DMS114 treated with DMSO at 0.1 percent for 48 hours (cell line): ENCODE data around the gene LRFN2.

Experiments
- DNase-seq: peaks from one replicate; lab custom pipeline; 2025; ENCODE audit not compliant: unreplicated experiment; lab: John Stamatoyannopoulos, UW

Gene LRFN2

DNA sequence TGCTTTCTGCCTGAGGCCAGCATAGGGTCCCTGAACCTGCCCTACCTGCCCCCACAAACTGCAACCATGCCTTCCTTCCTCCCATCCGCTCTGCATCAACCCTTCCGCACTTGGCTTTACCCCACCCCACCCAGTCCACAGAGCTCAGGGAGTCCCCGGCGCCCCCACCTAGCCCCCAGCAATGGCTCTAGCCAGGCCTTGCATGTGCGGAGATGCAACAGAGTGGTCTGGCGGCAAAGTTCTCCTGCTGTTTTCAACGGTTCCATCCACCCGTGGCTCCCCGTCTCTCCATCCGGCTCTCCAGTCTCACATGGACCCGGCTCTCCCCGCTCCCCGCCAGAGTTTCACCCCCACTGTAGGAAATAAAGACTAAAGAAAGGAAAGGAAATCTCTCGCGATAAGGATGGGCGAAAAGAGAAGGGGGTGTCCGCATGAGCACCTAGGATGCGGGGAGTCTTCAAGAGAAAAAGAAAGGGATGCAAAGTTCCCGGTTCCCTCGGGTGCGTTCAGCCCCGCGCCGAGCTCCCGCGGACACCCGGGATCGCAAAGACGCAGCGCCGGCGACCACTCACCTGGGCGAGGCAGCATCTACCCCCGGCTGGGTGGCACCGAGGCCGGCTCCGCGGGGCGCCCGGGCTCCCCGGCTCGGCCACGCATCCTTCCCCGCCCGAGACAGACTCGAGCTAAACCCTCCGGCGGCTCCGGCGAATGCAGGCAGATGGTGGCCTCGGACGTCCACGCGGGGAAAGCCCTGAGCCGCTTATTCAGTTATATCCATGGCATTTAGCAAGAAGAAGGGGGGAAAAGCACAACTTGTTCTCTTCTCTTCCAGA is 579 bp downstream of the LRFN2 start:
- DNase-seq, result no peak

DNA sequence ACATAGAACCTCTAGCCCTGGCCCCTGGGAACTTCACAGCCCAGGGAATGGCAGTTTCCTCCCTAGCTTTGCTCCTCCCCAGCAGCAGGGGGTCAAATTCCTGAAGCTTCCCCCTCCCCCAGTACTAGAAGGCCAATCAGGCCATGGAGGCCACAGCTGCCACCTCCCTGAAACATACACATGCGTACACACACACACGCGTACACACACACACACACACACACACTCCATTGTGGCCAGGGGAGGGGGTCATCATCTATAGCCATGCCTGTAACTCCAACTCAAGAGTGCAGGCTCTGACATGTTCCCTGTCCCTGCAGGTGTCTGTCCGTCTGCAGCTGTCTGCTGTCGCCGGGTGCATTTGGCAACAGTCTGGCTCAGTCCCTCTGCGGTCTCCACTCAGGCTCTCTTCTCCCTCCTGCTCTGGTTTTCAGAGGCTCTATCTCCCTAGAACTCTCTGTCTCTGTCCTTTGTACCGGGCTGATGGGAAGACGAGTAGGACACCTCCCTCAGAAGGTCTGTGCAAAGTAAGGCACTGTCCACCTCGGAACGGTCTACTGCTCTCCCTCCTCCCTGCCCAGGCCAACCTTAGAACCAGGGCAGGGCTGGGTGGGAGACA is 1.4 kb downstream of the LRFN2 start:
- no peak for DNase-seq

DNA sequence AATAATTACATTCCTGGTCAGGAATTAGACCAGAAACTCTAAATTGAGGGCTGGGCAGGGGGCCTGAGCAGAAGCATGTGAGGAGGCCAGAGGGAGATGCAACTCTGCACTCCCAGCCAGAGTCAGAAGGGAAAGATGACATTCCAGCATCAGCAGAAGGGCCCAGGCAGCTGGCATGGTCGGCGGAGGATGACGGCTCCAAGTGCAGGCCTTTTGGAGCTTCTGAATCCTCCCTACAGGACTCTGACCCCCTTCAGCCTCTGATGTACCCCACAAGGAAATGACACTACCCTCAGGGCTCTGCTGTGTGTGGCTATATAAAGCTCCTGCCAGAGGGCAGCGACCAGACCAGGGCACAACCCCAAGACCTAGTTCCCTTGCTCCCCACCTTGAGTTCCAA is 1.9 kb downstream of the LRFN2 start:
- no peak for DNase-seq

DNA sequence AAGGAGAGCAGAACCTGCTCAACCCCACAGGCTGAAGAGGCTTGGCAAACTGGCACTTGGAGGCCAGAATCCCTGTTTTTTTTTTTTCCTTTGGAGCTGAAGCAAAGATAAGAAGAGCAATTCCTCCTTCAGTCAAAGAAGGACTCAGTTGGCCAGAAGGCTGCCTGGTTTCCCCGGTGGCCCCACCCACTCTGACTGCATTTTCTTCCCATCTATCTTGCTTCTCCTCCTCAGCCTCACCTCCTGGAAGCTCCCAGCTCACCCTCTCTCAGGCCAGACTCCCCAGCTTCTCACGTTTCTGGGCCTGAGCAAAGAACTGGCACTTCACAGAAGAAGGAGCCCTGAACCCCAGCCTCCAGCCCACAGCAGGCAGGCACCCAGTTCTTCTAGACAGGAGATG is 2.4 kb downstream of the LRFN2 start:
- no peak for DNase-seq

DNA sequence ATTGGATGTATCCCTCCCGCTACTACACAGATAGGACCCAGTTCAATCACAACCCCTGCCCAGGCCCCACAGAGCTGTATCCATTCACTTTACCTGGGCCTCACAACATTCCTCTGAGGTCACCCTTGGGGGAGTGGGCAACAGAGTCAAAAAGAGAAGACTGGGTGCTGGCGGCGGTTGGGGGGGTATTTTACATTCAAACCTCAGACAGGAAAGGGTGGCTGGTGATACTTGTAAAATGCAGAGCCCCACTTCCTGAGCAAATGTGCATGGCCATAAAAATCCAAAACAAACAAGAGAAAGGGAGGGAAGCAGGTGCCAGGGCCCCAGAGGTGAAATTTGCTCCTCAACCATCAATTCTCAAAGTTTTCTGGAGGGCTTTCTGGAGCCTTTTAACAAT is 3.5 kb downstream of the LRFN2 start:
- no peak for DNase-seq

DNA sequence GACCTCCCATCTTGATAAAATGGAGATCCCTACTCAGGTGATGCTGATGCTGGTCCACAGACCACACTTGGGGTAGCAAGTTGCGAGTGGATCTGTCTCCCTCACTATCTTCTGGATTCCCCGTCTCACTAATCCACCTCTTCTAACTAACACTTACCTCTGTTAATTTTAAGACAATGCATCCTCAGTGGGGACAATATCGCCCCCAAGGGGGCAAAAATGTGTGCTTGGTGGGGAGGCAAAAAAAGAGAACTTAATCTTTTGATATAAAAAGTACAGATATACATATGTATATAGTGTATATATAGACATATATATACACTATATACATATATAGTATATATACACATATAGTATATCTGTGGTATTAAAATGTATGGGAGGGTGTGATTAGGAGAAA is 4.3 kb downstream of the LRFN2 start:
- no peak for DNase-seq

DNA sequence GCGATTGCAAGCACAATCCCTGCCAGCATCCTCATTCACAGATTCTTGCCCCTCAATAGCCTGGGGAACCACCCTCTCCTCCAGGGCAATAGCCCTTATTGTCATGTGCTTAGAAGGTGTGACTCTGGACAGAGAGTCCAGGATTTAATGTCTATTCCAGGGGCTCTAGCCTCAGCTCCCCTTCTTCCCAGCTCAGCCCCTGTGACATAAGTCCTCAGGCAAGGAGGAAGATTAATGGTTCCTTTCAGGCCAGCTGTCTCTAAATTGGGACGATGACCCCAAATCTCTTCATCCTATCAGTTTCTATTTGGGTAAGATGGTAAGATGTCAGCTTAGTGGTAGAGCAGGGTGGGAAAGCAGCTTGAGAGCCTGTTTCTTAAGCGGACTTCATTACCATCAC is 8.1 kb downstream of the LRFN2 start:
- no peak for DNase-seq

DNA sequence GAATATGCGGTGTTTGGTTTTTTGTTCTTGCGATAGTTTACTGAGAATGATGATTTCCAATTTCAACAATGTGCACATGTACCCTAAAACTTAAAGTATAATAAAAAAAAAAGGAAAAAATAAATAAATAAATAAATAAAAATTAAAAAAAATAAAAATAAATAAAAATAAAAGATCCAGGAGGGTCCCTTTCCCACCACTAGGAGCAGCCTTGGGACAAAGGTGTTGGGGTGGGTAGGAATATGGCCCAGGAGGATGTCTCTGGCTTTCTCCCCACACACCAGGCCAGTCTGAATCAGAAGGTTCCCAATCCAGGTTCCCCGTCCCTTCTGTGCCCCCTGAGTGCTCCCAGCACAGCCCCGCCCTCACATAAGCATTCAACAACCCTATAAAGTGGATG is 9.5 kb downstream of the LRFN2 start:
- no peak for DNase-seq

DNA sequence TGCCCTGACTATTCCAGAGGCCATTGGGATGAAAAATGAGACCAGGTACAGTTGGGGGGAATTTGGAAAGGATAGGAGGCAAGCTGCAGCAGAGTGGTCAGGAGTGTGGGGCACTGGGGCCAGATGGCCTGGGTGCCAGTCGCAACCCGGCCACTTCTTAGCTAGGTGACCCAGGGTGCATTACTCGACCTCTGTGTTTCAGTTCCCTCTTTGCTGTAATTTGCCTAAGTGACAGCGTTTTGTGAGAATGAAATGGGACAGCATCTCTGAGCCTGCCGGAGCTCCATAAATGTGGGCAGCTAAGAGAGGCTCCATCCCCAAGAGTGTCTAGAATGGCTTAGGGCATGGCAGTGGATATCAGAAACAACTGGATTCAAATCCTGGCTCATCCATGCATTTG is 13.9 kb downstream of the LRFN2 start:
- DNase-seq, result no peak

DNA sequence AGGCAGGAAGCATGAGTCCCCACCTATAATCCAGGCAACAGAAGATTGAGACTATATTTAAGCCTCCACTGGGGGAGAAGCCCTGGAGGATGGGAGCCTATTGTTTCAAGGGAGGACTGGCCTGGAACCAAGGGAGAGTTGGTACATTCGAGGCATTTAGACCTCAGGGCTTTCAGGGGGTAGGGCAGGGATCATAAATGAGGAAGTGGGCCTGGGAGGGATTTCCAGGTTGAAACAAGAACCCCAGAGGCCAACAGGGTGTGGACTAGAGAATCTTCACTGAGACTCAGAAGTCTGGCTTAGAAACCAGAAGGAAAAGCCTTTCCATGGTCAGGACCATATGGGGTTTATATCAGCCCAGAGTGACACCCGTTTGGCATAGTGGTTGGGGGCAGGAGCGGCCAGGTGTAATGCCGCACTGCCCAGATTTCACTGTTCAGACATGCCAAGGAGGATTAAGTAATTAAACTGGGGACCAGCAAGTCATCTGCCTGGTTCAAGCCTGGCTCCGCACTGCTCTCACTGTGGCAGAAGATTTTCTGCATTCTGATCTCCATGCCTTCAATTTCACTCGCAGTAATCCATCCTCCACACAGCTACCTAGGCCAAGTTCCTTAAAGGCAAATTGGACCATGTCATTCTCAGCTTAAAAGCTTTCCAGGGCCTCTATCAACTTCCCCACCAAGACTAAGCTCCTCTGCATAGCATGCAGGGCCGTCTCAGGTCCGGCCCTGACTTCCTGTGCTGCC is 17.8 kb downstream of the LRFN2 start:
- no peak for DNase-seq

DNA sequence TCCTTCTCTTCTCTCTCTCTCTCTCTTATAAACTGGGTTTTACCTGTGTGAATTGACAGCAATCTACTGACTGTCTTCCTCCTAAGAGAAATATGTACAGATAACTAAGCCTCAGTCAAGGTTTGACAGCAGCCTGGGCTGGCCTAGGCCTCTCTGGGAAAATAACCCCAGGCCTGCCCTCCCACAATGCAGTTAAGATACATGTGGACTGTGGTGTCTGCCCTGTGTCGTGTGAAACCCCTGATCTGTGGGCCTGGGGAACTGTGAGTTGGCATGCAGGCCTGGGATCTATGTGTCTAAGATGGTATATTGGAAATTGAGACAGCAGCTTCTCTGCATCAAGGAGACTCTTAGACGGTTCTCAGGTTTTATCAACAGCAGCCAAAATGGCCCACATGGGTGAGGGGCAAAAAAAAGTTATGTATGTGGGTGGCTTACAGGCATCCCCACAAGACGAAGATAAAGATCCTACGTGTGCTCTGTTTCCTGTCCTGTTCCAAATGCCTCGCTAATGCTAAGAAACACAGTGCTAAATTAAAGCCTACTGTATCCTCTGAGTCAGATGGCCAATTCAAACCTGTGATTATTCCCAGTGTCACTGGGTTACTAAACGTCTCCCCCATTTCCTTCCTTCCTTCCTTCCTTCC is 19.0 kb downstream of the LRFN2 start:
- DNase-seq, result no peak

DNA sequence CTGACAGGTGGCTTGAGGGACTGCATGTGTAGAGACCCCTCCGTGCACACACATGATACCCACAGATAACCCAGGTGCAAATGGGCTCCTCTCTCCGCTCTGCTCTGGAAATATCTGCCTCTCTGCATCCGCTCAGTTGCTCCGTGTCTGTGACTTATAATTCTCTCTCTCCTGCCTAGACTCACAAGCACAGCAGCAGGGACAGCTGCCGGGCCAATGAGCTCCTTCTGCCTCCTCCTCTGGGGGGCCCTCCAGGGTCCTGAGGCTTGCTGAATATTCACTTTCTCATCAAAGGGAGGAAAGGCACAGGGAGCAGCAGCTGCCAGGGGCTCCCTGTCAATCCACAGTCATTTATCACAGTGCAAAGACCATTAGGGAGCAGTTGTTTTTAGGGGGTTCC is 24.1 kb downstream of the LRFN2 start:
- DNase-seq, result no peak

DNA sequence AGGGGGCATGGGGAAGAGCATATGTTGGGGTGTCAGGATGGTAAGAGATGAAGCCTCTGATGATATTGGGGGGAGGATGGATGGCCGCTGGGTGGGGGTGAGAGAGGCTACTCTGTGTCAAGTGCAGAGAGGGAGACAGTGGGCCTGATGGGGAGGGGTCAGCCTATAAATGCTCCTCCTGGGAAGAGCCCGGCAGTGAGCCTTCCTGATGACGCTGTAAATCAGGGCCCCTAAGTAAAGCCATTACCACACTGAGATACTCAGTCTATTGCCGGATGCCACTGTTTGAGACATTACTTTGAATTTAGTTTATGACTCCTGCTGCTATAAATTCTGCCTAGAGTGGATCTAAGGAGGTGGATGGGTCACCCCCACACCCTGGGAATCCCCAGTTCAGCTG is 28.1 kb downstream of the LRFN2 start:
- no peak for DNase-seq

DNA sequence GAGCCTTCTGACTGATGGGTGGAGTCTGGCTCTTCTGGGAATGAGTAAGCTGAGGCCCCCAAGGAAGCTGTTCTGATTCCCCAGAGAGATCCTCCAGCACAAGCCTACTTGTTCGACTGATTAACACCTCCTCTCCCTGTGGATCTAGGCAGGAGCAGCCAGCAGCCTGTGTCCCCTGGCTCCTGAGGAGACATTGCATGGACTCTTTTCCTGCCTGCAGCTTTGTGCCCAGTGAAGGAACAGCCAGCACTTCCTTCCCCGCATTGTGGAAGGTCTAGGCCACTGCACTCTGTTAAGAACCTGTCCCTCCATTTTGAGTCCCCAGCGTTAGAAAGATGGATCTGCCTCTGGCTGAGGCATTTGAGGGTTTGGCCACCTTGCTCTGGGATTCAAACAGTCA is 29.1 kb downstream of the LRFN2 start:
- DNase-seq, result no peak

DNA sequence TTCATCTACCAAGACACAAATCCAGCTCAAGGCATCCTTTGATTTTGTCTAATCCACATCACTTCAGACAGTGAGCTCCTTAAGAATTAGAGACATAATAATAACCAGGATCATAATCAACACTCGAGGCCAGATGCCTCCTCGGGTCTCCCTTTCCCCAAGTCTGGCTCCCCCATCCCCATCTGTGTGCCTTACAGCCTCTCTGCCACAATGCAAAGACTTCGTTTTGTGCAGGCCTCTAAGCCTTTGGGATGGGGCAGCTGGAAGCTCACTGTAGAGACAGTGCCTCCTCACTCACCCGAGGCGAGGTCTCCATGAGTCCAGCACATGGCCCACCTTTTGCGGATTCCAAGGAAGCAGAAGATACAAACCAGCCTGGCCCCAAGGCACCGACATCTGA is 30.3 kb downstream of the LRFN2 start:
- DNase-seq, result no peak

DNA sequence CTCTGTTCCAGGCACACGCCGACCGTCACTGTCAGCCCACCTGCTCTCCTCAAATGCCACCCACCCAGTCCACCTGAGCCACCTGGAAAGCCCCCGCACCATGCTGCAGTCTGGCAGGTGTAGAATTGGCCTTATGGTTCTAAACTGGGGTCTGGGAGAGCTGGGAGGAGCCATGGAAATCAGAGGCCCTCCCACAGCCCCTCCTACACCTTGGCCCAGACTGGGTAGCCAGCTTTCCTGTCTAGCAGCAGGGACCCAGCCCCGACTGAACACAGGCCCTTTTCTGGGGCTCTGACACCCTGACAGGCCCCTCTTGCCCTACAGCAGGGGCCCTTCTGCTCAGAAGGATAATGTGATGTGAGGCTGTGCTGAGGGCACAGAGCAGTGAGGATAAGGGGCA is 31.1 kb downstream of the LRFN2 start:
- no peak for DNase-seq

DNA sequence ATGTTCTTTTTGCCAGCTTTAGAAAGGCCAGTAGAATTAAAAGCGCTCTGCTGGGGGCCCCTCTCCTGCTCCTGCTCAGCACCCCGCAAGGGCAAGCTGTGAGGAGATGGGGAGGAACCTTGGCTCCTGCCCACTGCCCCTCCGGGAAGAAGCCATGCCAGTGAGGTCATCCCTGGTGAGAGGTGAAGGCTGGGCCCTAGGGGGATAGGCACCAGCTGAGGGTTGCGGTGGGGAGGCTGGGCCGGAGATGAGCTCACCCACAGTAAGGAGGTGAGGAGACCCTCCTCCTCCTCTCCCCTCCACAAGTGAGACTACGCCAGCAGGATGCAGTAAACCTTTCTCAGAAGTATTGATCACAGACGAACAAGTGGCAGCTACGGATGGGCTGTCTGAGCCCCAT is 32.1 kb downstream of the LRFN2 start:
- no peak for DNase-seq

DNA sequence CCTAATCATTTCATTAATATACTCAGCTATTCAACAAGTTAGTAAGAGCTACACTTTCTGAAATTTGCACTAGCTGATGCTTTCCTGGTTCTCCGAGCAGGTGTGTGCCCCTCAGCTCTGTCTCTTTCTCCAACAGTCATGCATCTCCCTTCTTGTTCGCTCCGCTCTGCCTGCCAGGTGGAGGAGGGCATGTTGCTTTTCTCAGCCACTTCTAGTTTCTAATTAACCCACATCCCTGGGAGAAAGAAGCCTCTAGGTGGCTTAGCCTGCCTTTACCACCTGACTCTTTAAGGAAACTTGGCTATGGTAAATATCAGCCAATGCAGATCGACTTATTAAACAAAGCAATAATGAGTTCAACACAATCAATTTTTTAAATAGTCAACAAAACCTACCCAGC is 34.2 kb downstream of the LRFN2 start:
- DNase-seq, result no peak

DNA sequence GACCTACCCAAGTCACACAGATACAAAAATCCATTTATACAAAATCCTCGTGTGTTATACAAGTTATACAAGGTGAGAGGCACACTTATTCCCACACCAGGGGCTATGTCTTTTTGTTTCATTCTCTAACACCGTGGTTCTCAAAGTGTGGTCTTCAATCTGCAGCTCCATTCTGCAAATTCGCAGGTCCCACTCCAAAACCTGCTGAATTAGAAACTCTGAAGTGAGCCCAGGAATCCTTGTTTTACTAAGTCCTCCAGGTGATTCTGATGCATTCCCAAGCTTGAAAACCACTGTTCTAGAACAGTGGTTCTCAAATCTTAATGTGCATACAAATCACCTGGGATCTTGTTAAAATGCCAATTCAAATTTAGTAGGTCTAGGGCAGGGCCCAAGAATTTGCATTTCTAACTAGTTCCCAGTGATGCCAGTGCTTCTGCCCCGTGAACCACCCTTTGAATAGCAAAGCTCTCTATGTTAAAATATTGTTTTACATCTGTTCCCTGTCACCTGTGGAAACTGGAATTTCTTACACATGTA is 35.1 kb downstream of the LRFN2 start:
- DNase-seq, result no peak

DNA sequence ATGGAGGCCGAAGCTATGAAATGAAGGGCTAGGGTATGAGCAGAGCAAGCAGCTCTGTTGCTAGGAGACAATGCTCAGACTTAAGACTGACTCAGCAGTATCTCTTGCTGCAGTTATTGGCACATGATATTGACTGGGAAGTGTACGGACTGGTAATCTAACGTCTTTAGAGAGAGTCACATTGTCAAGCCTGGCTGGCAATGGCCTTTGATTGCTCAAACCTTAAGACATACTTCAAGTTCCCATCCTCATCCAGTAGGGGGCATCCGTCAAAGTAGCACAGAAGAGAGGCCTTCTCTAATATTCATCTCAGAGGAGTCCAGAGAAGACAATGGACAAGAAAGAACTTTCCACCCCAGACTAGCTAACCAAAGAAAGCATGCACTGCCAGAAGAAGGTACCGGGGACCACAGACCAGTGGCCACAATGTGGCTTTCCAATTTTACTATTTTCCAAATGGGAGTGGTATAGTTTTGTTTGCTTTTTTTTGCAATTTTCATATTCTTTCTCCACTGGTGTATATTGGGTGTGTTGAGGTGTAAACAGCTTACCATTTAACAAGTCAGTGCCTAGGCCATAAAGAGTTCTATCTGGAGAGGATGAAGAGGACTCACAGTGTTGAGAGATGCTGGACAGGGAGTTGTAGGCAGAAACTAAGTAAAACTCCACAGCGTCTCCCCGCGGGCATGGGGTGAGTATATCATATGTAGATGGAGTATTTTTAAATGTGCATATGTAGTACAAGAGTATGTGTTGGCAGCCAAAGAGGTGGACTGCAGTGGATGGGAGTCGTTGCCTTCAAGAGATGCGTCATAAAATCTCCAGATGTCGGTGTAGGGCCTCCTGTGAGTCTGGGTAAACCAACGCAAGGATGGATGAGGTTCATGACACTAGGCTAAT is 36.7 kb downstream of the LRFN2 start:
- no peak for DNase-seq
